Measurements from ENCODE around the gene ZNF18.

ZNF18 gene

GRCh38 chr17:11997147-11997971 is at the start of gene ZNF18:
Gene ZNF18, minus strand, starts transcription at chr17:11997475. Its CDS starts 4,646 bp downstream, at chr17:11992829.
- peak; percentile 94 to 95 for DNase-seq

GRCh38 chr17:12046786-12047185 is 49.5 kb upstream of the ZNF18 start:
- DNase-seq = no peak

- DNase-seq = no peak
Measured at GRCh38 chr17:12043702-12044101, 46.4 kb upstream of the ZNF18 start.

- DNase-seq = no peak
Measured at GRCh38 chr17:12041312-12041711, 44.0 kb upstream of the ZNF18 start.

GRCh38 chr17:12040478-12040877 is 43.2 kb upstream of the ZNF18 start:
- no peak for DNase-seq

GRCh38 chr17:12037970-12038369 is 40.7 kb upstream of the ZNF18 start:
- no peak for DNase-seq

GRCh38 chr17:12035673-12036072 is 38.4 kb upstream of the ZNF18 start:
- no peak for DNase-seq

GRCh38 chr17:12034538-12034937 is 37.3 kb upstream of the ZNF18 start:
- DNase-seq = no peak

GRCh38 chr17:12028611-12029010 is 31.3 kb upstream of the ZNF18 start:
- no peak for DNase-seq

- DNase-seq = no peak
Measured at GRCh38 chr17:12027658-12028057, 30.4 kb upstream of the ZNF18 start.

- DNase-seq = no peak
Measured at GRCh38 chr17:12024327-12024726, 27.1 kb upstream of the ZNF18 start.

GRCh38 chr17:12022310-12022709 is 25.0 kb upstream of the ZNF18 start:
- no peak for DNase-seq

GRCh38 chr17:12021623-12022140 is 24.4 kb upstream of the ZNF18 start:
- no peak for DNase-seq

- peak; percentile 94 to 95 for DNase-seq
Measured at GRCh38 chr17:12020642-12021622, 23.7 kb upstream of the ZNF18 start, which contains the start of gene MAP2K4. Gene MAP2K4, plus strand, starts transcription at chr17:12020877. Its CDS starts 10 bp downstream, at chr17:12020887.

GRCh38 chr17:12007466-12007865 is 10.2 kb upstream of the ZNF18 start:
- DNase-seq = no peak

GRCh38 chr17:11999696-12000095 is 2.4 kb upstream of the ZNF18 start:
- no peak for DNase-seq

GRCh38 chr17:11997972-11998233 is 628 bp upstream of the ZNF18 start:
- no peak for DNase-seq

GRCh38 chr17:11996722-11997146 is 541 bp downstream of the ZNF18 start:
- DNase-seq = peak; percentile 57

- DNase-seq = no peak
Measured at GRCh38 chr17:11991461-11991860, 5.8 kb downstream of the ZNF18 start.

GRCh38 chr17:11990363-11990983 is 6.8 kb downstream of the ZNF18 start:
- no peak for DNase-seq

GRCh38 chr17:11986942-11987329 is 10.3 kb downstream of the ZNF18 start:
- DNase-seq = no peak

- no peak for DNase-seq
Measured at GRCh38 chr17:11986179-11986941, 10.9 kb downstream of the ZNF18 start.

Measured in CD4-positive, alpha-beta T cell treated with Interleukin-4 for 1 hour (primary cell).